H9 (cell line): ENCODE data around the gene COL17A1. TPM values are rescaled to one million over a fixed set of nuclear protein-coding genes. Genes with fewer than 3 reads are reported as not detected.

Experiments used
- DNase-seq: peaks from one replicate; pipeline ENCODE4 v3.0.0-alpha.2; 2017
- H2AFZ ChIP-seq: one replicate; pipeline ENCODE4 v1.6.1; 2013; ENCODE audit warnings: mild to moderate bottlenecking, low read length, control low read depth, moderate library complexity
- H2AK5ac ChIP-seq: 2 replicates; pipeline ENCODE4 v1.6.1; 2013; ENCODE audit warnings: low read length, control low read depth, mixed read lengths; ENCODE audit not compliant: insufficient read length
- H2BK120ac ChIP-seq: one replicate; pipeline ENCODE4 v1.6.1; 2013; ENCODE audit warnings: low read depth, mild to moderate bottlenecking, low read length, control low read depth, inconsistent platforms; ENCODE audit not compliant: poor library complexity, severe bottlenecking
- H2BK12ac ChIP-seq: 2 replicates; pipeline ENCODE4 v1.6.1; 2013; ENCODE audit warnings: low read length, control low read depth, mixed read lengths, low read depth; ENCODE audit not compliant: insufficient read length
- H2BK15ac ChIP-seq: 2 replicates; pipeline ENCODE4 v1.6.1; 2013; ENCODE audit warnings: low read depth, low read length, control low read depth
- H2BK20ac ChIP-seq: one replicate; pipeline ENCODE4 v1.6.1; 2013; ENCODE audit warnings: low read depth, mild to moderate bottlenecking, low read length, control low read depth, inconsistent platforms; ENCODE audit not compliant: poor library complexity, severe bottlenecking
- H2BK5ac ChIP-seq: 2 replicates; pipeline ENCODE4 v1.6.1; 2013; ENCODE audit warnings: low read length, control low read depth, mixed read lengths; ENCODE audit not compliant: insufficient read length
- H3K14ac ChIP-seq: 2 replicates; pipeline ENCODE4 v1.6.1; 2013; ENCODE audit warnings: low read length, control low read depth; ENCODE audit not compliant: insufficient read depth
- H3K18ac ChIP-seq: 2 replicates; pipeline ENCODE4 v1.6.1; 2013; ENCODE audit warnings: low read depth, mild to moderate bottlenecking, mixed read lengths, low read length, control low read depth; ENCODE audit not compliant: insufficient read length
- H3K23ac ChIP-seq: 2 replicates; pipeline ENCODE4 v1.6.1; 2013; ENCODE audit warnings: low read length, control low read depth, mixed read lengths, low read depth; ENCODE audit not compliant: insufficient read length
- H3K23me2 ChIP-seq: 2 replicates; pipeline ENCODE4 v1.6.1; 2013; ENCODE audit warnings: low read depth, mild to moderate bottlenecking, mixed read lengths, low read length, control low read depth; ENCODE audit not compliant: insufficient read length, poor library complexity, severe bottlenecking
- H3K27ac ChIP-seq: 2 replicates; pipeline ENCODE4 v1.5.1; 2013; ENCODE audit warnings: low read length, control low read depth, mixed read lengths, low read depth; ENCODE audit not compliant: insufficient read length
- H3K27me3 ChIP-seq: 2 replicates; pipeline ENCODE4 v1.6.1; 2013; ENCODE audit warnings: low read length, control low read depth, inconsistent platforms; ENCODE audit not compliant: insufficient read depth
- H3K4ac ChIP-seq: 2 replicates; pipeline ENCODE4 v1.6.1; 2013; ENCODE audit warnings: low read depth, mild to moderate bottlenecking, control low read depth, inconsistent platforms, low read length, moderate library complexity
- H3K4me1 ChIP-seq: 2 replicates; pipeline ENCODE4 v1.6.1; 2013; ENCODE audit warnings: low read length, control low read depth, inconsistent platforms; ENCODE audit not compliant: insufficient read depth
- H3K4me2 ChIP-seq: 2 replicates; pipeline ENCODE4 v1.6.1; 2013; ENCODE audit warnings: low read length, control low read depth, mixed read lengths; ENCODE audit not compliant: insufficient read length, insufficient read depth
- H3K56ac ChIP-seq: 2 replicates; pipeline ENCODE4 v1.6.1; 2013; ENCODE audit warnings: low read depth, mild to moderate bottlenecking, mixed read lengths, low read length, control low read depth; ENCODE audit not compliant: insufficient read length
- H3K79me1 ChIP-seq: 2 replicates; pipeline ENCODE4 v1.6.1; 2013; ENCODE audit warnings: low read depth, mild to moderate bottlenecking, moderate library complexity, low read length, control low read depth, inconsistent platforms; ENCODE audit not compliant: insufficient read depth, poor library complexity, severe bottlenecking
- H3K79me2 ChIP-seq: 2 replicates; pipeline ENCODE4 v1.6.1; 2013; ENCODE audit warnings: low read length, control low read depth, inconsistent platforms; ENCODE audit not compliant: insufficient read depth
- H3K9ac ChIP-seq: 2 replicates; pipeline ENCODE4 v1.6.1; 2013; ENCODE audit warnings: low read length, control low read depth, mixed read lengths; ENCODE audit not compliant: insufficient read length; ENCODE audit errors: extremely low read depth
- H3K9me3 ChIP-seq: one replicate; pipeline ENCODE4 v1.6.1; 2013; ENCODE audit warnings: low read depth, low read length, inconsistent platforms; ENCODE audit not compliant: control insufficient read depth
- H3T11ph ChIP-seq: one replicate; pipeline ENCODE4 v1.6.1; 2013; ENCODE audit warnings: mild to moderate bottlenecking, low read length, control low read depth, inconsistent platforms
- H4K20me1 ChIP-seq: one replicate; pipeline ENCODE4 v1.6.1; 2013; ENCODE audit not compliant: control insufficient read depth, insufficient read length, insufficient read depth
- H4K5ac ChIP-seq: 2 replicates; pipeline ENCODE4 v1.6.1; 2013; ENCODE audit warnings: low read depth, mild to moderate bottlenecking, mixed read lengths, low read length, control low read depth; ENCODE audit not compliant: insufficient read length
- H4K8ac ChIP-seq: replicated peaks from 2 replicates; pipeline ENCODE4 v1.6.1; 2013; ENCODE audit warnings: low read length, control low read depth, mixed read lengths, low read depth; ENCODE audit not compliant: insufficient read length
- H4K91ac ChIP-seq: 2 replicates; pipeline ENCODE4 v1.6.1; 2013; ENCODE audit warnings: low read depth, mild to moderate bottlenecking, moderate library complexity, mixed read lengths, low read length, control low read depth; ENCODE audit not compliant: insufficient read length
- H3K27ac Mint-ChIP-seq, 3 experiments: 2 replicates in 2 of 3; 3 replicates in 1 of 3; pipeline ENCODE4 v1.8.0; 2020 to 2021; ENCODE audit warnings: mixed read lengths in 3 of 3, mild to moderate bottlenecking in 1 of 3, moderate library complexity in 1 of 3
- H3K27me3 Mint-ChIP-seq: 2 replicates; pipeline ENCODE4 v1.8.0; 2021; ENCODE audit warnings: low read depth, mild to moderate bottlenecking, moderate library complexity, mixed read lengths
- H3K36me3 Mint-ChIP-seq, 3 experiments: 2 replicates in 2 of 3; 3 replicates in 1 of 3; pipeline ENCODE4 v1.8.0; 2020 to 2021; ENCODE audit warnings: low read depth in 3 of 3, mixed read lengths in 3 of 3; ENCODE audit not compliant: insufficient read depth in 1 of 3
- H3K4me1 Mint-ChIP-seq, 2 experiments: 2 replicates each; pipeline ENCODE4 v1.8.0; 2020; ENCODE audit warnings: mixed read lengths in 2 of 2
- H3K4me3 Mint-ChIP-seq, 2 experiments: 2 replicates in 1 of 2; 3 replicates in 1 of 2; pipeline ENCODE4 v1.8.0; 2020 to 2021; ENCODE audit warnings: mild to moderate bottlenecking in 2 of 2, mixed read lengths in 2 of 2, moderate library complexity in 1 of 2
- H3K9me3 Mint-ChIP-seq, 2 experiments: 2 replicates in 1 of 2; 3 replicates in 1 of 2; pipeline ENCODE4 v1.8.0; 2020; ENCODE audit warnings: mild to moderate bottlenecking in 2 of 2, mixed read lengths in 2 of 2, moderate library complexity in 1 of 2
- WGBS: extraction: QIAGEN DNeasy Blood & Tissue Kit; methylation state at CpG from one replicate; pipeline ENCODE4 v1.1.7; 2013; ENCODE audit warnings: missing lambda C conversion rate, low lambda C conversion rate, mixed read lengths; ENCODE audit not compliant: insufficient read length; ENCODE audit errors: extremely low coverage; 5-methylcytosine and 5-hydroxymethylcytosine counted together
- total RNA-seq: library from RNA; stranded (reverse); gene quantifications from 2 replicates; pipeline ENCODE4 v1.2.1, GENCODE V29; 2021
- TF ChIP-seq, protein P1 (sequence below): fragments of 200-600 bp; sonication (generic); conservative IDR thresholded peaks from 3 replicates; pipeline ENCODE4 v1.8.0; 2021; ENCODE audit warnings: antibody characterized with exemption, mild to moderate bottlenecking

COL17A1 gene
- total RNA-seq, 1 experiment from 2014 or later = 1.9 TPM

DNA sequence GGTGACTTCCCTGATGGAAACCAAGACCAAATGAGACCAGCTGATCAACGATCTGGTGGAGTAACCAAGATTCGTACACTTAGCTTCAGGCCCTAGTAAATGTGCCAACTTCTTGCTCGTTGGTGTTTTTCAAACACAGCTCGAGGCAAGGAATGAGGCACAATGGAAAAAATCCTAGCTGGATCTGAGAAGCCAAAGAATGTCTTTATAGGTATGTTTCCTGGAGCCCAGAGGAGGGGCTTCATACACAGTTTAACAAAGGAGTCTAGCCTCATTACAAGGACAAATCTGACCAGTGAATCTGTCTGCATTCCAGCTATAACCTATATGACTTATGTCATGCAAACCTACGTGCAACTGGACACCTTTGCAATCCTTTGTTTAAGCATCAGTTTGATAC lies 3.7 kb downstream of the COL17A1 start:
- H3K79me2 ChIP-seq = no peaks in the 10 kb centered on the region
- no peak overlapping the region for H2BK5ac ChIP-seq
- H3K4me1 Mint-ChIP-seq = peaks cover 27 to 28% of the 10 kb centered on the region in 2 experiments
- no peaks in the 10 kb centered on the region for H3K36me3 Mint-ChIP-seq
- H3K23me2 ChIP-seq = no peaks in the 10 kb centered on the region
- H4K5ac ChIP-seq = no peak overlapping the region
- no CpG with 5 or more reads among the region's 5 CpGs for WGBS
- no peak overlapping the region for H4K8ac ChIP-seq
- H4K20me1 ChIP-seq = no peaks in the 10 kb centered on the region
- H3K23ac ChIP-seq = no peak overlapping the region
- no peak overlapping the region for H2AK5ac ChIP-seq
- no peak overlapping the region for H3K14ac ChIP-seq
- no peak overlapping the region for H3K56ac ChIP-seq
- DNase-seq = no peak
- H2BK20ac ChIP-seq = no peak overlapping the region
- no peak overlapping the region for H3T11ph ChIP-seq
- H2BK120ac ChIP-seq = no peak overlapping the region
- H3K27me3 ChIP-seq = no peaks in the 10 kb centered on the region
- H3K27ac Mint-ChIP-seq = no peak overlapping the region
- no peak overlapping the region for H3K4me3 Mint-ChIP-seq
- no peak overlapping the region for H4K91ac ChIP-seq
- no peak overlapping the region for H3K18ac ChIP-seq
- H3K27ac ChIP-seq = no peak overlapping the region
- no peak overlapping the region for H3K4ac ChIP-seq
- H3K9me3 ChIP-seq = no peaks in the 10 kb centered on the region
- H3K27me3 Mint-ChIP-seq = no peaks in the 10 kb centered on the region
- no peak overlapping the region for H2BK12ac ChIP-seq
- H3K79me1 ChIP-seq = no peaks in the 10 kb centered on the region
- TF ChIP-seq, protein P1, sequence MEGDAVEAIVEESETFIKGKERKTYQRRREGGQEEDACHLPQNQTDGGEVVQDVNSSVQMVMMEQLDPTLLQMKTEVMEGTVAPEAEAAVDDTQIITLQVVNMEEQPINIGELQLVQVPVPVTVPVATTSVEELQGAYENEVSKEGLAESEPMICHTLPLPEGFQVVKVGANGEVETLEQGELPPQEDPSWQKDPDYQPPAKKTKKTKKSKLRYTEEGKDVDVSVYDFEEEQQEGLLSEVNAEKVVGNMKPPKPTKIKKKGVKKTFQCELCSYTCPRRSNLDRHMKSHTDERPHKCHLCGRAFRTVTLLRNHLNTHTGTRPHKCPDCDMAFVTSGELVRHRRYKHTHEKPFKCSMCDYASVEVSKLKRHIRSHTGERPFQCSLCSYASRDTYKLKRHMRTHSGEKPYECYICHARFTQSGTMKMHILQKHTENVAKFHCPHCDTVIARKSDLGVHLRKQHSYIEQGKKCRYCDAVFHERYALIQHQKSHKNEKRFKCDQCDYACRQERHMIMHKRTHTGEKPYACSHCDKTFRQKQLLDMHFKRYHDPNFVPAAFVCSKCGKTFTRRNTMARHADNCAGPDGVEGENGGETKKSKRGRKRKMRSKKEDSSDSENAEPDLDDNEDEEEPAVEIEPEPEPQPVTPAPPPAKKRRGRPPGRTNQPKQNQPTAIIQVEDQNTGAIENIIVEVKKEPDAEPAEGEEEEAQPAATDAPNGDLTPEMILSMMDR = no peak
- no peak overlapping the region for H3K9ac ChIP-seq
- no peaks in the 10 kb centered on the region for H3K4me1 ChIP-seq
- no peak overlapping the region for H2BK15ac ChIP-seq
- no peaks in the 10 kb centered on the region for H3K9me3 Mint-ChIP-seq
- H3K4me2 ChIP-seq = no peak overlapping the region
- no peak overlapping the region for H2AFZ ChIP-seq
